HG03432 (cell line): ENCODE measurements around the gene CMBL.

ENCODE experiments used
- ATAC-seq: cut with Tn5 transposase; IDR thresholded peaks from one replicate; pipeline ENCODE4 v1.9.1; 2021; ENCODE audit warnings: mild to moderate bottlenecking, moderate library complexity; ENCODE audit not compliant: unreplicated experiment

Gene CMBL

GRCh38 chr5:10333154-10334006 lies 25.7 kb upstream of the CMBL start:
- ATAC-seq: peak; percentile 74

- ATAC-seq: no peak
These were observed 24.6 kb upstream of the CMBL start for GRCh38 chr5:10332301-10332700.

DNA sequence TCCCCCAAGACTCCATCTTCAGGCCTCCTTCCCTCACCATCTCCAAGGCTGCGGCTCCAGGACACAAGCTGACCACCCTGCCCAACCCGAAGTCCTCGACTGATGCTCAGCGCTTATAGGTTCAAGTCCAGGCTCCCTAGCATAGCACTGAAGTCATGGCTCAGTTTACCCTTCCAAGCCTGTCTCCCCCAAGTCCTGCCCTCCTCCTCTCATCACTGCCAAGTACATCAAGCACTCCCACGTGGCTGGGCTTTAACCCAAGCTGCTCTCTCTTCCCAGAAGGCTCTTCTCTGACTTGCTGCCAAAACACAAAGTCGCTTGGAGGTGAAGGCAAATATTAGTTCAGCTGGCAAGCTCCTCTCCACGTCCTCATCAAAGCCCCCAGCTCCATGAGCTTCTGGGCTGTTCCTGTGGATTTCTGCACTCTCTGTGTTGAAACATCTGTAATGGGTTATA lies 23.7 kb upstream of the CMBL start:
- no peak for ATAC-seq

- ATAC-seq: no peak
These were observed 23.0 kb upstream of the CMBL start for GRCh38 chr5:10330511-10331230.

- ATAC-seq: no peak
These were observed 22.2 kb upstream of the CMBL start for GRCh38 chr5:10329820-10330481.

DNA sequence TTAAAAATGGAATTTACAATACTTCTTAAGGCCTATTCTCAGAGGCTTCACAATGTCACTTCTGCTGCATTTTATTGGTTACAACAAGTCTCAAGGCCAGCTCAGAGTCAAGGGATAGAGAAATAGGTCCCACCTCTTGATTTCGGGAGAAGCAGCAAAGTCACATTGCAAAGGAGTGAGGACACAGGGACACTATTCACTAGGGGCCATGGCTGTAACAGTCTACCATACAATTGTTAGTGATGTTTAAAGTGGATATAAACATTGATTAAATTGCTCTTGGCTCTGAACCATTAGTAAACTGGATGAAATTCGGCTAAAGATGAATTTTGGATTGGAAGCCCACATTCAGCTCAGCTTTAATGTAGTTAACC lies 21.7 kb upstream of the CMBL start:
- no peak for ATAC-seq

- no peak for ATAC-seq
These were observed 20.6 kb upstream of the CMBL start for GRCh38 chr5:10328323-10328722.

DNA sequence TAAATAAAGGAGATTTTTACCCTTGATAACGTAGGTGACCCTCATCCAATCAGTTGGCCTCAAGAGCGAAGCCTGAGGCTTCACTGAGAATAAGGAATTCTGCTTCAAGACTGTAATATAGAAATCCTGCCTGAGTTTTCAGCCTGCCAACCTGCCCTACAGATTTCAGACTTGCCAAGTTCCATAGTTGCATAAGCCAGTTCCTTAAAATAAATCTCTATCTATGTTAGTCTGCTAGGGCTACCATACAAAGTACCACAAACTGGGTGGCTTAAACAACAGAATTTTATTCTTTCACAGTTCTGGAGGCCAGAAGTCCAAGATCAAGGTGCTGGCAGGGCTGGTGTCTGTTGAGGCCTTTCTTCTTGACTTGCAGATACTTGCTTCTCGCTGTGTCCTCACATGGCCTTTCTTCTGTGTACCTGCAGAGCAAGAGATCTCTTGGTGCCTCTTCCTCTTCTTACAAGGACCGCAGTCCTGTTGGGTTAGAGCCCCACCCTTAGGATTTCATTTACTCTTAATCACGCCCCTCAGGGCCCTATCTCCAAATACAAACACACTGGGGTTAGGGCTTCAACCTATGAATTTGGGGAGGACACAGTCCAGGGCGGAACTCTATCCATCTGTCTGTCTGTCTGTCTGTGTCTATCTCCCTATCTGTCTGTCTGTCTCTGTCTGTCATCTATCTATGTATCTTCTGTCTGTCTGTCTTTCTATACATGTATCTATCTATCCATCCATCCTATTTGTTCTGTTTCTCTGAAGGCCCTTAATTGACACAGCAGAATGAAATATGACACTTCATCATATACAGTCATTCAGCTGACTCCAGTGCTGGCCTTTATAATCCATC lies 17.0 kb upstream of the CMBL start:
- no peak for ATAC-seq

DNA sequence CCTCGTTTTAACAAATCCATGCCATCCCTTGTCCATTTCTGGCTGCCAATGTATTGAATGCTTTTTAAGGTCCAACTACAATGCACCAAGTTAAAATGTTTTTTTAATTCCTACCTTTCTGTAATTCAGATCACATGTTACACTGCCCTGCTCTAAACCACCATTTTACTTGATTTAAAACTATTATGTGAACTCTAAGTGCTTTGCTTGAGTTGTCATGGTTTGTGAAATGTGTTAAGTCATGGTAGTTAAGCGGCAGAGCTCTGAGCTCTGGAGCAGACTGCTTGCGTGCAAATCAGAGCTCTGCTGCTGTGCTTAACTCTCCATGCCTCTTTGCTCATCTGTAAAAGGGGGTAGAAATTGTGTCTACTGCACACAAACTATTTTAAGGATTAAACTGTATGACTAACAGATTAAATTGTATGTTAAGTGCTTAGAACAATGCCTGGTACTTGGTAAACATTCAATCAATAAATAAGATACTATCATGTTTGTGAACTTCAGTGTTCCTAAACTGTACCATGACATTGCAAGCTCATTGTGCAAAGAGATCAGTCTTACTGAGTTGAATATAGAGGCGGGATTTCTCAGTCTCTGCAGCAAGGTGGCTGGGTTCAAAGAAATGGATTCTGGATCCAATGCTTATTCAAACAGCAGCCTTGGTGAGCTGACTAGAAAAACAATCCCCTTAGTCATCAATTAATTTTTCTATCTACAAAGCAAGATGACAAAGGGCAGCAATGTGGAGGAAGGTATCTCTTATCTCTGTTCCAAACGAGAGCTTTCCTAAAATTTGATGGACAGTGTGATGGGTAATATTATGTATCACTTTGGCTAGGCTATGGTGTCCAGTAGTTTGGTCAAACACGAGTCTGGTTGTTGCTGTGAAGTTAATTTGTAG lies 16.1 kb upstream of the CMBL start:
- no peak for ATAC-seq

GRCh38 chr5:10321882-10322281 lies 14.2 kb upstream of the CMBL start:
- ATAC-seq: no peak

- no peak for ATAC-seq
These were observed 13.1 kb upstream of the CMBL start for GRCh38 chr5:10320793-10321192.

DNA sequence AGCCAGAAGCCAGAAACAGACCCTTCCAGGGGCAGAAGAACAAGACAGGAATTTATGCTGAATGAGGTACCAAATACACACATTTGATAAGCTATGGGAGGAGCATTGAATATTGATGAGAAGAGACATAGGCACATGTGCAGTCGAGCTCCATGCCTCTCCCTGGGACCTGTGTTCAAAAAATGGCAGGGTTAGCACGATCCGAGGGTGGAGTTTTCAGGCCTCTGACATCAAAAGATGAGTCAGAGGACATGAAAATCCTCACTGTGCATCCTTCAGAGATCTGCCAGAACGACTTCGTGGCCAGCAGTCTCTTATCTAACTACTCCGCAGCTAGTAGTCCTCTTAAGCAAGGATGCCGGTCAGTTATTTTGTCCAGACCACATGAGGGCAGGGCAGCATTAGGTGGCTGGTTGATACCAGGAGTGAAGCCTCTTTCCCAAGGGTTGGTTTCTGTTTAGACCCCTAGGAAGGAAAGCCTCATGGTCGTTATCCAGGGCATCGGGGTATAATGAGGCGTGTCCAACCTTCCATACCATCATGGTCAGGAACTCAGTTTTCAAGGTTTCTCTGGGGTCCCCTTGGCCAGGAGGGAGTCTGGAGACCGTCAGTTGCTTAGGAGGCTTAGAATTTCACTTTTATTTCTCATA lies 11.6 kb upstream of the CMBL start:
- ATAC-seq: no peak

- ATAC-seq: peak; percentile 66
These were observed 10.4 kb upstream of the CMBL start for GRCh38 chr5:10317825-10318682.

DNA sequence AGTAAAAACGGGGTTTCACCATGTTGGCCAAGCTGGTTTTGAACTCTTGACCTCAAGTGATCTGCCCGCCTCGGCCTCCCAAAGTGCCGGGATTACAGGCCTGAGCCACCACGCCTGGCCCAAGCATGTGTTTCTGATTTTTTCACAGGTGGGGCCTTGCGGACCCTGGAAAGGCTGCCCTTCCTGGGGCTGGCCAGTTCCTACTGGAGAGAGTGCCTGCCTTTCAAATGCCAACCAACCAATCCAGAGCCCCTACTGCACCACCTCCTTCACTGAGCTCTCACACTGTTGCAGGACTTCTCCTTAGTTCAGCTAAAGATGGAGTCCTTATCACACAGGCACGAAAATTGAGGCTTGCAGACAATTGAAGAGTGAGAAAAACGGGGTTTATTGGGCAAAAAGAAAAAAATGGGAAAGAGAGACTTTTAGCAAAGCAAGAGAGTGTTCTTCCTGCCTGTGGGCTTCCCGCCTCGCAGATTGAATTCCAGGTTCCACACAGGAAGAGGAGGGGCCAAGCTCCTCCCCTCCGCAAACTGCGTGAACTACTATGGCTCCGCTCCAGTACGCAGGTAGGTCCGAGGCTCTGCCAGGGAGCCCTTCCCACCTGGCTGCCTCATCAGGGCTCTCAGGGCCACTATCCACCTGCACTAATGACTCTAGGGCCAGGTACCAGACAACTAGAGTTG lies 8.3 kb upstream of the CMBL start:
- ATAC-seq: no peak

- no peak for ATAC-seq
These were observed 7.5 kb upstream of the CMBL start for GRCh38 chr5:10315201-10315600.

GRCh38 chr5:10311595-10312425 lies 4.1 kb upstream of the CMBL start:
- no peak for ATAC-seq
